Kidney epithelial cell (primary cell): ENCODE data around the gene MBP. TPM values are rescaled to one million over a fixed set of nuclear protein-coding genes. Genes with fewer than 3 reads are reported as not detected.

Source experiments
- DNase-seq: peaks from one replicate; pipeline ENCODE4 v3.0.0-alpha.2; 2010; ENCODE audit warnings: low read depth
- H3K27me3 ChIP-seq: 2 replicates; pipeline ENCODE4 v1.6.0; 2011; ENCODE audit warnings: low read length; ENCODE audit not compliant: control insufficient read depth, insufficient read depth
- H3K36me3 ChIP-seq: 2 replicates; pipeline ENCODE4 v1.5.1; 2011; ENCODE audit warnings: low read length; ENCODE audit not compliant: control insufficient read depth, insufficient read depth
- H3K4me3 ChIP-seq: 2 replicates; pipeline ENCODE4 v1.5.1; 2011; ENCODE audit warnings: low read depth, mild to moderate bottlenecking, control low read depth, low read length
- CTCF ChIP-seq: IDR thresholded peaks from 2 replicates; pipeline ENCODE4 v1.5.1; 2011; ENCODE audit warnings: mild to moderate bottlenecking, moderate library complexity, low read length, control low read depth, inconsistent platforms; ENCODE audit not compliant: insufficient read depth, poor library complexity, severe bottlenecking
- total RNA-seq: library from RNA; depleted of rRNA; stranded (reverse); fragments of >200 nt; gene quantifications from 2 replicates; pipeline ENCODE4 v1.2.3, GENCODE V29; 2015

Gene MBP
- total RNA-seq, 1 donor from 2014 or later, result 29.1 TPM

GRCh38 chr18:76981396-76981968 lies 151.1 kb downstream of the MBP start:
- Histone ChIP-seq H3K36me3 (no peaks in the 10 kb centered on the region), H3K27me3 (peaks cover 3% of the 10 kb centered on the region), H3K4me3 (no peak overlapping the region)
- no peak for DNase-seq
- no peak for TF ChIP-seq CTCF

- no peak for TF ChIP-seq CTCF
- peaks cover 3% of the 10 kb centered on the region for H3K27me3 ChIP-seq
- DNase-seq, result no peak
- H3K36me3 ChIP-seq, result no peaks in the 10 kb centered on the region
- H3K4me3 ChIP-seq, result no peak overlapping the region
These were observed 151.8 kb downstream of the MBP start for GRCh38 chr18:76980663-76981395.

- peaks cover 3% of the 10 kb centered on the region for H3K27me3 ChIP-seq
- no peak for TF ChIP-seq CTCF
- H3K36me3 ChIP-seq, result no peaks in the 10 kb centered on the region
- no peak overlapping the region for H3K4me3 ChIP-seq
- DNase-seq, result no peak
These were observed 152.7 kb downstream of the MBP start for GRCh38 chr18:76979906-76980305.

DNA sequence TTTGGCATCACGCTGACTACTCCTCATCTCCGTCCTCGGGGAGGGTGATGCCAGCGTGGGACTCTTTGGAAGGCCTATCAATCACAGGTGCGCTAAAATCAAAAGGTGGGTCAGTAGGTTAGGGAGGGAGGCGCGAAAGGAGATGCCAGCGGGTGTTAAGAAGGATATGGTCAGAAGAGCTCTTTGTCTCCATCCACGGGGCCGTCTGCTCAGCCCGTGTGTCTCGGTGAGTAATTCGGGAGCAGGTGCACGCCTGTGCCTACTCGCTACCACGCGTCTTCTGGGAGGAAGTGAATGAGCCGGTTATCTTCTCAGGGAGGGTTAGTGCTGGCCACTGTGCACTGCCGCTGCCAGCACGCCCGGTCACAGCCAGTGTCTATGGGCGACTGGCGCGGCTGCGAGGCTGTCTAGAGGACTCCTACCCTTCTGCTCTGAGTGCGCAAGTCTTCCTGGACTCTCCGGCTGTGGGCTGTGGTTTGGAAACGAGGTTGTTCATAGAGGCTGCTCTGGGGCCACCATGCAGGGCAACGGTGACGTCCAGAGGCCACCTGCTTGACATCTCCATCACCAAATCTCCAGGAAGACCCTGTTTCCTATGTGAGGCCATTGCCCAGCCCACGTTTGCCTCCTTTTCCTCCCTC lies 153.4 kb downstream of the MBP start:
- H3K4me3 ChIP-seq, result no peak overlapping the region
- no peak for DNase-seq
- H3K36me3 ChIP-seq, result no peaks in the 10 kb centered on the region
- peaks cover 3% of the 10 kb centered on the region for H3K27me3 ChIP-seq
- no peak for TF ChIP-seq CTCF

DNA sequence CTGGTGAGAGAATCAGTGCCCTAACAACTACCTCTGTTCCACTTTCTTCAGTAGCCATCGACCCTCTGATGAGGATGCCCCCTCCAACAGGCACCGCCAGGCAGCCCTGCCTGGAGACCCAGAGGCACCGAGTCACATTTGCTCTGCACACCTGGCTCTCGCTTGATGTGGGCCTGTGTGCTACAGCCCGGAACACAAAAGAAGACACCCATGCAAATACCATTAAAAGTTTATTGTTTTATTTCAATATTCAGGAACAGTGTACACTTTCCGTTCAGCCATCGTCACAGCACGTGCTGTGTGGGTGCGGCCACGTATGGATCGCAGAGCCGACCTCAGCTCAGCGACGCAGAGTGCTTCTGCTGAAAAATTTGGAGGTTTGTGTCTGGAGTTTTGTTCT lies 154.0 kb downstream of the MBP start:
- peaks cover 3% of the 10 kb centered on the region for H3K27me3 ChIP-seq
- H3K36me3 ChIP-seq, result no peaks in the 10 kb centered on the region
- TF ChIP-seq CTCF, result no peak

More for the DNA sequence above, 154.0 kb downstream of the MBP start:
- H3K4me3 ChIP-seq, result no peak overlapping the region
- DNase-seq, result no peak
